K562 (cell line): ENCODE data around the gene H3-3A. TPM values are rescaled to one million over a fixed set of nuclear protein-coding genes. Genes with fewer than 3 reads are reported as not detected.
A peak's percentile ranks its signal among the peaks of the same experiment; 100 is the strongest.

Experiments used
- ATAC-seq: fragments of 200-7000 bp; cut with Tn5 transposase; 3 replicates; pipeline ENCODE4 v1.9.1; 2020; ENCODE audit warnings: moderate library complexity
- BruUV-seq: library from RNA; stranded (reverse); fragments of 400-500 nt; replicated peaks from 2 replicates; lab custom pipeline; 2021; lab: Mats Ljungman, UMichigan
- CTCF ChIA-PET: fragments of 300-600 bp; formaldehyde crosslinking; extraction: SDS; loops from one replicate; lab custom pipeline; 2021; ENCODE audit warnings: low intra/inter-chr PET ratio; lab: Yijun Ruan, JAX
- POLR2A ChIA-PET: fragments of 300-600, 350-650 bp; sonication (Branson Sonifier 250); formaldehyde crosslinking; extraction: SDS; loops from one replicate; lab custom pipeline; 2021; ENCODE audit warnings: antibody characterized with exemption, inconsistent platforms; lab: Yijun Ruan, JAX
- DNase-seq, 4 experiments: peaks; one replicate each; pipeline versions ENCODE4 v3.0.0 to v3.0.0-alpha.2; 2011 to 2018; ENCODE audit warnings: low spot score in 3 of 4, mixed read lengths in 3 of 4; ENCODE audit errors: extremely low read depth in 1 of 4
- FAIRE-seq: peaks from 2 replicates; lab custom pipeline; 2011; peaks lifted over from hg19 to GRCh38; lab: Jason Lieb, UNC
- H2AFZ ChIP-seq: 2 replicates; pipeline ENCODE4 v1.6.0; 2011; ENCODE audit warnings: low read depth, low read length, control low read depth, inconsistent platforms
- H3K27ac ChIP-seq: fragments of 200-600 bp; 3 replicates; pipeline ENCODE4 v1.8.0; 2011; ENCODE audit warnings: low read depth, mild to moderate bottlenecking, control low read depth, inconsistent platforms, low read length, moderate library complexity, mixed read lengths; ENCODE audit errors: extremely low read depth
- H3K27me3 ChIP-seq, 2 experiments: fragments of 300-600 bp in 1 of 2; 2 replicates in 1 of 2; 3 replicates in 1 of 2; pipeline versions ENCODE4 v1.6.0 to v1.8.0; 2011; ENCODE audit warnings: inconsistent platforms in 2 of 2, low read length in 2 of 2, mild to moderate bottlenecking in 1 of 2, mixed read lengths in 1 of 2, moderate library complexity in 1 of 2; ENCODE audit not compliant: control insufficient read depth in 2 of 2, insufficient read depth in 2 of 2
- H3K36me3 ChIP-seq: fragments of 300-600 bp; 3 replicates; pipeline ENCODE4 v1.8.0; 2011; ENCODE audit warnings: mild to moderate bottlenecking, low read length, inconsistent platforms; ENCODE audit not compliant: control insufficient read depth, insufficient read depth
- H3K4me1 ChIP-seq, 2 experiments: fragments of 200-600 bp in 1 of 2; replicated peaks in 1 of 2; 2 replicates in 1 of 2; 3 replicates in 1 of 2; pipeline versions ENCODE4 v1.5.1 to v1.8.0; 2011; ENCODE audit warnings: inconsistent platforms in 2 of 2, low read length in 2 of 2, mild to moderate bottlenecking in 1 of 2, mixed read lengths in 1 of 2, moderate library complexity in 1 of 2; ENCODE audit not compliant: control insufficient read depth in 2 of 2, insufficient read depth in 2 of 2
- H3K4me2 ChIP-seq: 2 replicates; pipeline ENCODE4 v1.6.1; 2011; ENCODE audit warnings: low read length, control low read depth, inconsistent platforms, mixed read lengths; ENCODE audit not compliant: insufficient read depth
- H3K4me3 ChIP-seq: fragments of 200-600 bp; sonication (generic), shearing (Covaris generic); 2 replicates; pipeline ENCODE4 v1.5.1; 2016; ENCODE audit warnings: control low read depth, inconsistent platforms
- H3K79me2 ChIP-seq: fragments of 200-600 bp; 3 replicates; pipeline ENCODE4 v1.8.0; 2011; ENCODE audit warnings: low read length, inconsistent platforms; ENCODE audit not compliant: control insufficient read depth, insufficient read depth
- H3K9ac ChIP-seq, 2 experiments: 2 replicates each; pipeline versions ENCODE4 v1.6.0 to v1.6.1; 2011; ENCODE audit warnings: low read depth in 2 of 2, low read length in 2 of 2, control low read depth in 1 of 2, inconsistent platforms in 1 of 2, mild to moderate bottlenecking in 1 of 2, mixed read lengths in 1 of 2; ENCODE audit not compliant: insufficient read depth in 1 of 2
- H3K9me1 ChIP-seq: one replicate; pipeline ENCODE4 v1.6.0; 2011; ENCODE audit warnings: inconsistent platforms, mild to moderate bottlenecking, low read length, moderate library complexity; ENCODE audit not compliant: control insufficient read depth, insufficient read depth
- H3K9me3 ChIP-seq: replicated peaks from 2 replicates; pipeline ENCODE4 v1.5.1; 2011; ENCODE audit warnings: low read depth, low read length, inconsistent platforms; ENCODE audit not compliant: control insufficient read depth, insufficient read depth
- H4K20me1 ChIP-seq: replicated peaks from 2 replicates; pipeline ENCODE4 v1.6.1; 2011; ENCODE audit warnings: low read length, inconsistent platforms, mixed read lengths; ENCODE audit not compliant: control insufficient read depth, insufficient read depth
- CBFA2T2 ChIP-seq: fragments of 450-650 bp; conservative IDR thresholded peaks from 2 replicates; pipeline ENCODE4 v1.6.1; 2017; ENCODE audit warnings: mild to moderate bottlenecking
- CBFA2T3 ChIP-seq: fragments of 450-650 bp; IDR thresholded peaks from 2 replicates; pipeline ENCODE4 v1.6.1; 2017
- CEBPB ChIP-seq: fragments of 450-650 bp; IDR thresholded peaks from 2 replicates; pipeline ENCODE4 v1.6.1; 2016; ENCODE audit warnings: missing genetic modification characterization, missing compliant biosample characterization
- CEBPG ChIP-seq, 3 experiments: fragments of 200-800 bp in 1 of 3; sonication (Bioruptor generic) in 1 of 3; sonication (generic) in 1 of 3; formaldehyde crosslinking in 1 of 3; IDR thresholded peaks in 2 of 3; conservative IDR thresholded peaks in 1 of 3; 2 replicates each; pipeline versions ENCODE4 v1.6.1 to v1.8.0; 2016 to 2022; ENCODE audit warnings: missing compliant biosample characterization in 2 of 3, missing genetic modification characterization in 2 of 3, mild to moderate bottlenecking in 1 of 3, missing genetic modification reagents in 1 of 3
- DMBX1 ChIP-seq: fragments of 250-450 bp; sonication (Bioruptor Pico); IDR thresholded peaks from 2 replicates; pipeline ENCODE4 v1.8.0; 2022; ENCODE audit warnings: inconsistent platforms, mild to moderate bottlenecking, moderate library complexity, borderline replicate concordance
- ETV5 ChIP-seq: sonication (generic); formaldehyde crosslinking; IDR thresholded peaks from 2 replicates; pipeline ENCODE4 v1.4.0; 2020; ENCODE audit warnings: low read depth, mild to moderate bottlenecking, missing genetic modification reagents
- KAT7 ChIP-seq: sonication (generic); formaldehyde crosslinking; IDR thresholded peaks from 2 replicates; pipeline ENCODE4 v1.8.0; 2022; ENCODE audit warnings: missing genetic modification reagents, mild to moderate bottlenecking, borderline replicate concordance
- MAX ChIP-seq: sonication (generic); formaldehyde crosslinking; IDR thresholded peaks from 2 replicates; pipeline ENCODE4 v1.9.0; 2022; ENCODE audit warnings: mild to moderate bottlenecking, missing genetic modification reagents
- MTA2 ChIP-seq: fragments of 450-650 bp; IDR thresholded peaks from 2 replicates; pipeline ENCODE4 v1.6.1; 2016; ENCODE audit warnings: low read depth
- RBM39 ChIP-seq: fragments of 200-400 bp; formaldehyde crosslinking; optimal IDR thresholded peaks from 2 replicates; pipeline ENCODE3; 2018; ENCODE audit warnings: low read depth, low read length
- TCF3 ChIP-seq: sonication (generic); formaldehyde crosslinking; IDR thresholded peaks from 2 replicates; pipeline ENCODE4 v1.4.0; 2020; ENCODE audit warnings: mild to moderate bottlenecking, missing genetic modification reagents
- XRCC3 ChIP-seq: fragments of 450-650 bp; IDR thresholded peaks from 2 replicates; pipeline ENCODE4 v1.6.1; 2017; ENCODE audit warnings: mild to moderate bottlenecking, moderate library complexity
- XRCC5 ChIP-seq: fragments of 200-400 bp; formaldehyde crosslinking; IDR thresholded peaks from 2 replicates; pipeline ENCODE4 v1.6.1; 2017; ENCODE audit warnings: low read depth, mild to moderate bottlenecking, low read length
- ZBTB8A ChIP-seq: fragments of 450-650 bp; IDR thresholded peaks from 2 replicates; pipeline ENCODE4 v1.6.1; 2018; ENCODE audit warnings: mild to moderate bottlenecking, moderate library complexity; ENCODE audit not compliant: partially characterized antibody
- ZFP36 ChIP-seq: fragments of 150-350 bp; IDR thresholded peaks from 2 replicates; pipeline ENCODE4 v1.6.1; 2018; ENCODE audit warnings: low read length, low read depth; ENCODE audit not compliant: partially characterized antibody
- ZNF384 ChIP-seq: IDR thresholded peaks from 2 replicates; pipeline ENCODE4 v1.6.1; 2012; ENCODE audit warnings: low read depth, low read length, improper control_type of control experiment
- ZNF583 ChIP-seq: fragments of 250-450 bp; sonication (Bioruptor Pico); IDR thresholded peaks from 2 replicates; pipeline ENCODE4 v1.4.0; 2020
- ZNF76 ChIP-seq: fragments of 250-450 bp; sonication (Bioruptor Pico); IDR thresholded peaks from 2 replicates; pipeline ENCODE4 v1.4.0; 2020; ENCODE audit warnings: mild to moderate bottlenecking, moderate library complexity, borderline replicate concordance
- WGBS: fragments of 100-300 bp; shearing (Covaris generic); methylation state at CpG from one replicate; pipeline ENCODE4 v1.1.6; 2016; ENCODE audit warnings: low coverage, mixed read lengths; ENCODE audit not compliant: insufficient coverage; ENCODE audit errors: missing lambda C conversion rate; 5-methylcytosine and 5-hydroxymethylcytosine counted together
- in situ Hi-C: fragments of 300-500 bp; cut with MboI; formaldehyde crosslinking; loops from 4 replicates; pipeline ENCODE4 v1.15.0; 2018; ENCODE audit warnings: inconsistent platforms, mixed read lengths
- intact Hi-C: fragments of 100-400 bp; cut with micrococcal nuclease; formaldehyde crosslinking; loops from 2 replicates; pipeline ENCODE4 v1.14.2; 2022
- polyA plus RNA-seq, 8 experiments: library from polyadenylated mRNA; depleted of rRNA in 4 of 8; stranded (reverse) in 5 of 8; unstranded in 3 of 8; fragments of >200 nt; fragmentation: Nextera tagmentation in 2 of 8; fragmentation: Illumina TruSeq in 1 of 8; extraction: Ambion mirVana in 2 of 8; extraction: Trizol in 1 of 8; gene quantifications; 2 replicates each; pipeline versions ENCODE4 v1.2.1 to v1.2.3, GENCODE V29; 2011 to 2014; ENCODE audit warnings: inconsistent platforms in 1 of 8, missing spikeins in 1 of 8
- total RNA-seq, 7 experiments: library from RNA; depleted of rRNA in 6 of 7; stranded (reverse); fragments of >200 nt in 6 of 7; fragmentation: Illumina TruSeq in 2 of 7; extraction: Trizol in 2 of 7; gene quantifications; 2 replicates each; pipeline versions ENCODE4 v1.2.1 to v1.2.3, GENCODE V29; 2011 to 2021; ENCODE audit warnings: low replicate concordance in 1 of 7

H3-3A gene
- total and polyA plus RNA-seq, 9 of the 15 experiments (the other 6 are each of a cell fraction or from before 2014, with no cell fraction given) = 426 to 1,083 (median 591) TPM

GRCh38 chr1:226116673-226117072 is 54.2 kb downstream of the H3-3A start:
- no peaks in the 10 kb centered on the region for H3K36me3 ChIP-seq
- H3K4me2 ChIP-seq = no peak overlapping the region
- WGBS = 5% methylated on average over 3 of the region's 3 CpGs
- TF ChIP-seq XRCC3 = no peak
- TF ChIP-seq ETV5 (CRISPR knock-in tag) = no peak
- TF ChIP-seq CBFA2T3 = peak; percentile 54; the same call in 1 of the 2 replicates
- TF ChIP-seq KAT7 (CRISPR knock-in tag) = 0 out of 2 replicates have a peak, but pooled peaks have one; percentile 31
- TF ChIP-seq DMBX1 (CRISPR knock-in tag) = no peak
- no peak for TF ChIP-seq RBM39
- no peak for TF ChIP-seq ZNF76 (CRISPR knock-in tag)
- no peak for TF ChIP-seq ZBTB8A
- no peak for TF ChIP-seq ZFP36
- TF ChIP-seq ZNF583 (CRISPR knock-in tag) = 0 out of 2 replicates have a peak, but pooled peaks have one; percentile 38
- peak; percentile 63 for TF ChIP-seq ZNF384
- TF ChIP-seq TCF3 = peak; percentile 54
- 0 out of 2 replicates have a peak, but pooled peaks have one; percentile 16 for TF ChIP-seq CEBPB
- TF ChIP-seq MAX (CRISPR knock-in tag) = 0 out of 2 replicates have a peak, but pooled peaks have one; percentile 13
- TF ChIP-seq MTA2 = no peak
- peak; percentile 22; the same call in 1 of the 2 replicates for TF ChIP-seq CBFA2T2
- TF ChIP-seq XRCC5 = no peak
- 0 out of 2 replicates have a peak, but pooled peaks have one; percentile 10 for TF ChIP-seq CEBPG (CRISPR knock-in tag; IDR thresholded peaks at IDR 0.05)
- no peak for TF ChIP-seq CEBPG (tag; conservative IDR thresholded peaks at IDR 0.05 in 1 of 2, IDR thresholded peaks at IDR 0.05 in 1 of 2)
- in situ Hi-C loops = loop anchor here (5.0 kb wide), 1 partner anchor 39 kb away; no protein-coding TSS in a partner anchor
- H3K4me1 ChIP-seq = peaks cover 23 to 35% of the 10 kb centered on the region in 2 experiments
- H3K9me1 ChIP-seq = no peaks in the 10 kb centered on the region
- H4K20me1 ChIP-seq = 0 out of 2 replicates have a peak, but pooled peaks cover under 1% of the 10 kb centered on the region
- CTCF ChIA-PET = no interaction called here
- H3K9me3 ChIP-seq = no peaks in the 10 kb centered on the region
- no peak overlapping the region for H2AFZ ChIP-seq
- no peak overlapping the region for H3K27ac ChIP-seq
- FAIRE-seq (no peak), ATAC-seq (no peak), DNase-seq (peak in 1 of 4 experiments; percentile 47)
- H3K27me3 ChIP-seq = no peaks in the 10 kb centered on the region
- no TSS peak for BruUV-seq
- no peak overlapping the region for H3K9ac ChIP-seq
- no peaks in the 10 kb centered on the region for H3K79me2 ChIP-seq
- POLR2A ChIA-PET = interaction anchor here (0.8 to 1.3 kb wide), 3 partner anchors 24 to 267 kb away, joined by 4 to 7 read pairs (median 4); no protein-coding TSS in a partner anchor
- intact Hi-C loops = no loop called here
- H3K4me3 ChIP-seq = no peak overlapping the region
